HPDE6-E6E7 (cell line): Measurements from ENCODE around the gene VGF.

ENCODE experiments used
- DNase-seq: peaks from one replicate; pipeline ENCODE4 v3.0.0; 2011; ENCODE audit warnings: missing footprints; ENCODE audit errors: extremely low spot score

VGF gene

DNA sequence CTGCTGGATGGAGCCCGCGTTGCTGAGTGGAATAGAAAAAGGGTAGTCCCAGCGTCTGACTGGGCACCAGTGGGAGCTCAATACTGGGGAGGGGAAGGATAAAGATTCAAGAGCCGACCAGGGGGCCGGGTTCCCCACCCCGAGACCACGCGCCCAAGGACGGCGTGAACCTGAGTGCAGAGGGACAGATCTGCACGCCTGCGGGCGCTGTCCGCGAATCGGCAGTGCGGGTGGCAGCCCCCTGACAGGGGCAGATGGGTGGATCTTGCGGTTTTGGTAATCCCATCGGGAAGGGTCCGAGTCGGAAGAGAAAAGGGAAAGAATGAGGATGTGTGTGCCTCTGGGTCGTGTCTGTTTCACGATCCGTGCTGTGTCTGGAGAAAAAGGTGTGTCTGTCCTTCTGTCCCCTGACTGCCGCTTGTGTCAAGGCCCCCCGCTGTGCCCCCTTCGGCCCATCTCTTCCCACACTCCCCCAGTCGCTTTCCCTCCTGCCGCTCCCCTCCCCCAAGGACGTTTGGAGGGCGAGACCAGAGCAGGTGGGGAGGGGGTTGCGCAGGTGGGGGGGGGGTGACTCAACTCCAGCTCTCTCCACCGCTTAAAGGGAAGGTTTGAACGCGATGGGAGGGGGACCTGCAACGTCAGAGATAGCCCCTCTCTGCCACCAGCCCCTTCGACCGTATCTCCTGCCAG, 734 bp upstream of the VGF start:
- DNase-seq: no peak

DNA sequence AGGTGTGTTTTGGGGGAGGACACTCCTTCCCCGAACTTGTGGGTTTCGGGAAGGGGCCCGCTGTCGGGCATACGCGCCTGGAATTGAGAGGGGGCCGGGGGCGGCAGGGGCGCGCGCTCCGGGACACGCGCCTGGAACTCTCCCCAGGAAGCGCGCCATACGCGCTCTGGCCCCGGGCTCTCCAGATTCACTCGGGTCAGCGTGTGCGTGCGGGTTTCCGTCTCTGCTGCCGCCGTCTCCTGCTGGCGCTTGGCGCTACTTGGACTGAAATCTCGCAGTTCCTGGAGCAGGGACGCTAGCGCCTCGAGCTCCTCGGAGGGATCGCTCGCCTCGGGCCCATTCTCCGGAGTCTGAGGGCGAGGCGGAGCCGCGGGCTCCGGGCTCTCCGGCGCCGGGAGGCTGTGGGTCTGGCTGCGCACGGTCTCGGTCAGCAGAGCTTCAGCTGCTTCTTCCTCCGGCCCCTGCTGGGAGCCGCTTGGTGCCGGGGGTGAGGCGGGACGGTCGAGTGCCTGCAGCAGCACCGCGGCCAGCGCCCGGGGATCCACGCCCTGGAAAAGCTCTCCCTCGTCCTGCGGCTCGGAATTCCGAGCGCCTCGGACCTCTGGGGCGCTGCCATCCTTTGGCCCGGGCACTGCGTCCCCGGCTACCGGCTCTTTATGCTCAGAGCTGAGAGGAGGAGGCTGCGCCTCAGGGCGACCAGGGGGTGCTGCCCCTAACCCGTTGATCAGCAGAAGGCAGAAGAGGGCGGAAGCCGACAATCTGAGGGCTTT, 1.1 kb downstream of the VGF start:
- no peak for DNase-seq

DNA sequence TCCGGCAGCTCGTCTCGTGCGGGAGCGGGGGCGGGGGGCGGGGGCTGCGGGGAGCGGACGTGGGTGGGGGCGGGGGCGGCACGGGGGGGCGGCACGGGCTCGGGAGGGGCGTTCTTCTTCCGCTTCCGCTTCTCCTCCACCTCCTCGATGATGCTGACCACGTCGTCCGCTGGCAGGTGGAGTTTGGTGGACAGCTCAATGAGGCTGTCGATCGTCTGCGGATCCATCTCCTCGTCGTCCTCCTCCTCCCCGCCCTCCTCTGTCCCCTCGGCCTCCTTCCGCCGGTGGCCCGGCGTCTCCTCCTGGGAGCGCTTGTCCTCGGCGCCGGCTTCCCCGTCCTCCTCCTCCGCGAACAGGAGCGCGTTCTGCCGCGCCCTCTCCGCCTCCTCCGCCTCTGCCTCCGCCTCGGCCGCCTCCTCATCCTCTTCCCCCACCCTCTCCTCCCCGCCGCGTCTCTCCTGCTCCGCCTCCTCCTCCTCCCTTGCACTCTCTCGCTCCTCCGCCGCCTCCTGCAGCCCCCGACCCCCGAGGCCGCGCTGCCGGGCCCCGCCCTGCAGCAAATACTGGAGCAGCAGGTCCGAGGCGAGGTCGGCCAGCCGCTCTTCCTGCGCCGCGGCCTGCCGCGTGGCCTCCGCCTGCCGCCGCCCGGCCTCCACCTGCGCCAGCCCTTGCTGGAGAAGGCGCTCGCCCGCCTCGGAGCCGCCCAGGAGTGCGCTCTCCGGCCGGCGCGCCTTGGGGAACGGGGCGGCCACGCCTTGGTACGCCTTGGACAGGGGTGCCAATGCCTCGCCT, 1.9 kb downstream of the VGF start:
- DNase-seq: no peak

DNA sequence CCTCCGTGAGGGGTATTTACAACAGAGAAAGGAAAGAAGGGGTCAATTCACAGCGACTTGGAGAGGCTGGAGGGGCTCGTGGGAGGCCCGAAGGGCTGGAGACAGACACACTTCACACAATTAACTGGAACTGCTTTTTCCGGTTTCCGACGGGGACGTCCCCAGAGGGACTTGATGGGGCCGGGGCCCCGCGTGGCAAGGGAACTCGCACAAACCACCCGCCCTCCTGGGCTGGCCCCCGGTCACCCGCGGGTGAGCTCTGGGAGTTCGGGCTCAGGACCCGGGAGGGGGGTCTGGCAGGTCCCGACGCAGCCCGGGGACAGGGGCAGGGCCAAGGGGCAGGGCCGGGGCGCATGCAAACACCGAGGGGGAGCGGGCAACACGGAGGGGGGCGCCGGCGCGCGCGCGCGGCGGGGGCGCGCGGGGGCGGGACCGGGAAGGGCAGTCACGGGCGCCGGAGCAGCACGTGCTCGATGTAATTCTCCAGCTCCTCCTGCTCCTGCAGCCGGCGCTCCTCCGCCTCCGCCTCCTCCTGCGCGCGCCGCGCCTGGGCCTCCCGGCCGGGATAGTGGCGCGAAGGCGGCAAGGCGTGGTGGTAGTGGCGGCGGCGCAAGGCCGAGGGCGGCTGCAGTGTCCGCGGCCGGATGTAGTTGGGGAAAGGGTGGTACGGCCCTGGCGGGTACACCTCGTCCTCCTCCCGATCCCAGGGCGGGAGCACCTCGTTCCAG, 2.7 kb downstream of the VGF start:
- peak; percentile 66 for DNase-seq

DNA sequence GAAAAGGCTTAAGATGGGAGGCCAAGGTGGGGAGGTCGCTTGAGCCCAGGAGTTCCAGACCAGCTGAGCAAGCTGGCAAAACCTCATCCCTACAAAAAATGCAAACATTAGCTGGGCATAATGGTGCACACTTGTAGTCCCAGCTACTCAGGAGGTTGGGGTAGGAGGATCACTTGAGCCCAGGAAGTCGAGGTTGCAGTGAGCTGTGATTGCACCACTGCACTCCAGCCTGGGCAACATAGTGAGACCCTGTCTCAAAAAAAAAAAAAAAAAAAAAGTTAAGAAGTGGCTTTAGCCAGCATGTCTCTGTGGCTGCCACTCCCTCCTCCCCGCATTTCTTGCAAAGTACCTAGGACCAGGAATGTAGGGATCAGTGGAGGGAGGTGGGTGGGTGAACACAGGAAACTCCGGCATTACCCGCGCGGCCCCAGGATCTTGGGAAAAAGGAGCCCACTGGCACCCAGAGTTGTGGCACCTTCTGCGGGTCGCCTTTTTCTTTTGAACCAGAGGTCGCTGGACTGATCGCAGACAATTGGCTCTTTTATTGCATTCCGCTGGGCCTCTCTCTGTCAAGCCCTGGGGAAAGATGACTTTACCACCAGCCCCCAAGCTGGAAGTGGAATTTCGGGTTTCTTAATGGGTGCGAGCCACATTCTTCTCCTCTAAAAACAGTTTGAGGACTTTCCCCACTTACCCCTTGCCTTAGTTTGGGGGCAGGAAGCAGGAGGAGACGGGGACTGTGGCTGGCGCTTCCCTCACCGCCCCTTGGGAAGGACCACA, 3.5 kb downstream of the VGF start:
- no peak for DNase-seq

DNA sequence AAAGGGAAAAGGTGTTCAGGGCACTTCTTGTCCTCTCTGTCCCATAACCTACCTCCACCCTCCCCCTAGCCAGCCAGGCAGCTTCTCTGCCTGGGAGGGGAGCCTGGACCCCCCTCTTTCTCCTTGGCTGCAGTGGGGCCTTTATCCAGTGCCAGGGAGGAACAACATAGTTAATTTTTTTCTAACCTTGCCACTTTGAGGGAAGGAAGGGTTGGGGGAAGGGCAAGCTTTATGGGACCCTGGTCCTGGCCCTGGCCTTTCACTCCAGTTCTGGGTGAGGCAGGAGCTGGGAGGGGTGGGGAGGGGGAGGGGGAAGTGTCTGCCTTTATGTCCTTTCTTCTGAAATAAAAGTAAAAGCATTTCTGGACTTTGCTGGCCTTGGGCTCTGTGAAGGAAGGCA, 4.5 kb downstream of the VGF start:
- no peak for DNase-seq

DNA sequence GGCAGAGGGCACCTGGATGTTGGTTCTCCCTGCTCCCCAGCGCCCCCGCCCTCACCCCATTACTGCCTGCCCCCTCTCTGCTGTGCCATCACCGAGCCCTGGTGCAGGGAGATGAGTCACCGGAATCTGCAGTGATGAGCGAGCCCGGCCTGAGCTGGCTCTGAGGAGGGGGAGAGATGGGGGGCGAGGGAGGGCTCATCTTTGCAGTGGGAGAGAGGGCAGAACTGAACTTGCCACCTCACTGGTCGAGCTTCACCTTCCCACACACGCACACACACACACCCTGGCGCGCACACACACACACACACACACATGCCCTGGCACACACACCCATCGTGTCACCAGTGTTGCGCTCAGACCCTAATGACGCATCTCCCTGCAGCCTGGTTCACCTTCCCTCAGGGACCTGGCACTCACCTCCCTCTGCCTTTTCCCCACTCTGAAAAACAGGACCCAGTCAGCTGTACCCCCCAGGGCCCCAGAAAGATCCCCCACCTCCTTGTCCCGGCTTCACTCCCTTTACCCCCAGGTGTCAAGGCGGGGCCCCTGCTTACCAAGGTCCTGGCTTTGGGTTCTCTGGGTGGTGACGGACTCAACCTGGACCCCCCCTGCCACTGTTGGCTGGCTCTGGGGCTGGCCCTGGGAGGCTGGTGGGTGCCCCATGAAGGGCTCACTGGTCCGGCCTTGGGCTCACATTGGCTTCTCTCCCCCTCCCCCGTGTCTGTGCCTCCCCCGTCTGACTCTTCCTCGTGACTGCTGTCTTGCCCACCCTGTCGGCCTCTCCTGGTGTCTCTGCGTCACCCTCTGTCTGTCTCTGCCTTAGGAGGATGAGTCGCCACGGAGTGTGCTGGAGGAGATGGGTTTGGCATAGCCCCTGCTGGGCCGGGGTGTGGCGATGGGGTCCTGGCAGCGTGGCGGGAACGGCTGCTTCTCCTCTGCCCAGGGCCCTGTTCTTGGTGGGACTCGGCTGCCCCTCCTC, 5.4 kb downstream of the VGF start:
- DNase-seq: peak; percentile 71

DNA sequence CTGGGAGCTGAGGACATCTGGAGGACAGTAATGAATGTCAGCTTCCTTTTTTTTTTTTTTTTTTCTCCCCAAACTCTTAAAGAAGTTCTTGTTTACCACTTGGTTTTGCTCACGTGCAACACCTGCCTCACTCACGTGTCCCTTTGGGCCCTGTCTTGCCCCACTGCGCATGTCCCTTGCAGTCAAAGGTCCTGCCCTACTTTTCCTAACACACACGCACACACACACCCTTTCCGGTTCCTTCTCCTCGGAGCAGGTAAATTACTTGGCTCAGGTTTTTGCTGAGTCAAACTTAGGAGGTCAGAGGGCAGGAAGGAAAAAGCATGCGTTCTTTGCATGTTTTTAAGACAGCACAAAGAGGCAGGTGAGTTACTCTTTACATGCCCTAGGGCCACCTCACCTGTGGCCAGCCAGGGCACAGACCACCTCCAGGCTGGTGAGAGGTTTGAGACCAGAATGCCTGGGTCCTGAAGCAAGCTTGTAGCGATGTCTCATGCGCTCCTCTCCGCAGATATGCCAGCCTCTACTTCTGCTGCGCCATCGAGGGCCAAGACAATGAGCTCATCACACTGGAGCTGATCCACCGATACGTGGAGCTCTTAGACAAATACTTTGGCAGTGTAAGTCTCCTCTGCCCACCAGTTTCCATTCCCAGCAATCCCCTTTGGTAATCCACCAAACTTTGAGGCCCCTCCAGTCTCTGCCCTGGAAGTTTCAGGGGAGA, 8.3 kb downstream of the VGF start:
- DNase-seq: peak; percentile 79

DNA sequence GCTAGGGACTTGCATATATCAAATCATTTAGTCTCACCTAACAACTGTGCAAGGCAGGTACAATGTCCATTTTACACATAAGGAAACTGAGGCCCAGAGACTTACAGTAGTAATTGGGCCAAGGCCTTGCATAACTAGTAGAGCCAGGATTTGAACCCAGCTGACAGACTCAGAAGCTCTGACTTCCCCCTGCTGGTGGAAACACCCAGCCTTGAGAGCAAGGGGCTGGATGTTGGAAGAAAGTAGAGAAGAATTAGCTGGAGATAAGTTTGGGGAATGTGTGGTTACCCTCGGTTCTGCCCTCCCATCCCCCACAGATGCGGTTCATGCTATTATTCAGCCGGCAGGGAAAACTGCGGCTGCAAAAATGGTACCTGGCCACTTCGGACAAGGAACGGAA, 9.1 kb downstream of the VGF start:
- DNase-seq: no peak

DNA sequence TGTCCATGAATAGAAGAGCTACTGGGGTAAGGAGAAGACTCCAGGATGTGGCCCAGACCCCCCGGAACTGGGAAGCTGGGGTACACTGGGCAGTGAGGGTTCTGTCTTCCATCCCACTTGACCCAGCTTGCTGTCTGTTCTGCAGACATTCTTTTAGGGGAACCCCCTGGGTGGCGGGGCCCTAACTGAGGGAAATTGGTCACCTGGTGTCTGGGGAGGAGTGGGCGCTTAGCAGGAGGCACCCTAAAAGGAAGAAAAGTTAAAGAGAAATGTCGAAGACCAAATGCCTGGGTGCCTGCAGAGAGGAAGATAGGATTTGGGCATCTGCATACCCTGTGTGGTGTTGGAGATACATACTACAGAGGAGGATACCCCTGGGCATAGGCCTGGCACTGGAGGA, 10.1 kb downstream of the VGF start:
- DNase-seq: no peak

DNA sequence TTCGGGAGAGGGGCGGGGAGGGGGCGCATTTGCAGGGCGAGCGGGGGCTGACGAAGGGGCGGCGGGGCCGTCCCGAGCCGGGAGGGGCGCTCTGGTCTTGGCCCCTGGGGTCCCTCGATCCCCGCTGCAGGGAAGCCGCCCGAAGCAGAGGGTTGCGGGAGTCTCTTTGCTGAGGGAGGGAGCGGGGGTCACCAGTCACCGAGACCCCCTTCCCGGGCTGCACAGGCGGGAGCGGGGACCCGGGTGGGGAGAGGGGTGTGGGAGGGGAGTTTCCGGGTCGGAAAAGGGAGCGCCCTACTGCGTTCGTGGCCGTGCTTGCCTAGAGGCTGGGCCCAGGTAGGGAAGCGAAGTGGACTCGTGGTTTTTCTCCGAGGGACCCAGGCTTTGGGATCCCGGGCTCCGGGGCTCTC, 10.7 kb downstream of the VGF start:
- no peak for DNase-seq

DNA sequence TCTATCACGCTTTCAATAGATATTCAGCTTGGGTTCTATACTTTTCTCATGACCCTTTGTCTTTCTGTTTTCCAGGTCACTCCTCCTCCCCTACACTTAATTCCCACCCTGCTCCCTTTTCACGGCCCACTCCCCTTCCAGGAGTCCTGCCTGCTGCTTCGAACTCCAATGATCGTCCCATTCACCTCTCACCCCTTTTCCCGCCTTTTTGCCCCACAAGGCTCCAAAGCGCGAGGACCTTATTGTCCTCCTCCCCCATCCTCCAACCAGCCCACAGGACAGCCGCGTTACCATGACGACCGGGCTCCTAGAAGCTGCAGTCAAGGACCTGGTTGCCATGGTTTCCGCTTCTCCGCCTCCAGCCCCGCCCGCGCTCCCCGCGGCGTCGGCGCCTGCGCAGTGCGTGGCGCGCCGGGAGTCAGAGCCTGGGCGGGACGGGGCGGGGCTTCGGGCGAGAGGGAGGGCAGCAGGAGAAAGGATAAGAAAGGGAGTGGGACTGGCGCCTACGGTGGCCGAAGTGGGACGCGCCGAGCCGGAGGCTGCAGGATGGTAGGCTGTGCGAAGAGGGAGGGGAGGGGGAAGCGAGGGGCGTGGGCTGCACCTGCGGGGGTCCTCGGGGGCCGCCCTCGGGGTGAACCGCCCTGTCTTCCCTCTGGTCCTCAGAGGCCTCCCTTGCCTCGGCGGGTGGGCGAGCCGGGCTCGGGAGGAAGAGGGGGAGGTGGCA, 11.2 kb downstream of the VGF start, which contains the start of gene AP1S1:
Gene AP1S1, plus strand, starts transcription at position 508 of the 724 bp plus-strand sequence. Its CDS starts 39 bp downstream, at position 547.
- peak; percentile 93 for DNase-seq

DNA sequence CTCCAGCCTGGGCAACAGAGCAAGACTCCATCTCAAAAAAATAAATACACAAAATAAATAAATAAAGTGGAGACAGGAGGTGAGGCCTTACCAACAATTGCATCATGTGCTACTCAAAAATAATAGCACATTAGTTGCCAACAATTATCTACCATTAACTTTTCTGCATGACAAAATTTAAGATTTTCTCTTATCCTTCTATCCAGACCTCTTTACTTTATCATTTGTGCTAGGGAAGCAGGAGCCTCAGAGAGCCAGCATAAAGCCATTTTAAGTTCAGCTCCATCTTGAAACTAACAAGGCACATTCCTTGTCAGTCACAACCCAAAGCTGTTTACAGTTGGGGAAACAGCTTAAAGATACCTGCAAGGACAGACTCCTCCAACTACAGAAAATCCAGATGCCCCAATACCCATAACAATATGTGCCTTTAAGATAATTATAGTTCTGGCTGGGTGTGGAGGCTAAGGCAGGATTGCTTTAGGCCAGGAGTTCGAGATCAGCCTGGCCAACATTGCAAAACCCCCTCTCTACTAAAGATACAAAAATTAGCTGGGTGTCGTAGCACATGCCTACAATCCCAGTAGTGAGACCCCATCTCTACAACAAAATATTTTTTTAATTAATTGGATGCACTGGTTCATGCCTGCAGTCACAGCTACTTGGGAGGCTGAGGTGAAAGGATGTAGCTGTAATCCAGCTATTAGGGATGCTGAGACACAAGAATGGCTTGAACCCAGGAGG, 13.3 kb downstream of the VGF start:
- DNase-seq: no peak

DNA sequence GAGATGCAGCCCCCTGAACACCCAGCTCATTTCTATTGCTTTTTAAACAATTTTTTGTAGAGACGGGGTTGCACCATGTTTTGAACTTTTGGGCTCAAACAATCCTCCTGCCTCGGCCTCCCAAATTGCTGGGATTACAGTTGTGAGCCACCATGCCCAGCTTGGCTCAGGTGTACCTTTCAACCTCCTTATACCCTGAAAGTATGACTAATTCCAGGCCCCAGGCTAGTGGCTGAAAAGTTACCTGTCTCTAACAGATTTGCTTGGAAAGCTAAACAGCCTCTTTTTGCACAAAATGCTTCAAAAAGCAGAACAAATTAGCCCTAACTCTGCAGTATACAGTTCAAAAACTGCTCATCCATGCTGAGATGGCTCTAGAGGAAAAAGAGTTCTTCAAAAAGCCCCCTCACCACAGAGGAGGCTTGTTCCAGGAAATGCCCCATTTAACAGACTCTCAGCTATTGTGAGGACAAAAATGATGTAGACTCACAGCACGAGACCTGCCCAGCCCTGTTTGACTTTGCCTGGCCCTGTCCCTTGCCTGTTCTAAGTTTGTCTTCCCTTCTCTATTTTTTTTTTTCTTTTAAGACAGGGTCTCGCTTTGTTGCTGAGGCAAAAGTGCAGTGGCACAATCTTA, 24.5 kb downstream of the VGF start:
- DNase-seq: no peak

DNA sequence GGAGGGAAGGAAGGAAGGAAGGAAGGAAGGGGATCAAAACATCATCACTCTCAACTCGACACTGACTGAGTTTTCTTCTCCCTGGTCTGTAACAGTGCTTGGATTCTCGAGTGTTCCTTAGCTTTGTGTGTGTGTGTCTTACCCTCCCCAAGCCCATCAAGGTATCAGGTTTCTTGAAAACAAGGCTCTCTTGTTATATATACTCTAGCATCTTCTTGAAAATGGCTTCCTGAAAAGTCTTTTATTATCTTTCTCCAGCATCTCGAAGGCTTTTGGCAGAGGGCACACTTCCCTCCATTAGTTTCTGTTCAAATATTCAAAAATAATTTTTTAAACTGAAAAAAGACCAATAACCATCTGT, 25.1 kb downstream of the VGF start:
- no peak for DNase-seq

DNA sequence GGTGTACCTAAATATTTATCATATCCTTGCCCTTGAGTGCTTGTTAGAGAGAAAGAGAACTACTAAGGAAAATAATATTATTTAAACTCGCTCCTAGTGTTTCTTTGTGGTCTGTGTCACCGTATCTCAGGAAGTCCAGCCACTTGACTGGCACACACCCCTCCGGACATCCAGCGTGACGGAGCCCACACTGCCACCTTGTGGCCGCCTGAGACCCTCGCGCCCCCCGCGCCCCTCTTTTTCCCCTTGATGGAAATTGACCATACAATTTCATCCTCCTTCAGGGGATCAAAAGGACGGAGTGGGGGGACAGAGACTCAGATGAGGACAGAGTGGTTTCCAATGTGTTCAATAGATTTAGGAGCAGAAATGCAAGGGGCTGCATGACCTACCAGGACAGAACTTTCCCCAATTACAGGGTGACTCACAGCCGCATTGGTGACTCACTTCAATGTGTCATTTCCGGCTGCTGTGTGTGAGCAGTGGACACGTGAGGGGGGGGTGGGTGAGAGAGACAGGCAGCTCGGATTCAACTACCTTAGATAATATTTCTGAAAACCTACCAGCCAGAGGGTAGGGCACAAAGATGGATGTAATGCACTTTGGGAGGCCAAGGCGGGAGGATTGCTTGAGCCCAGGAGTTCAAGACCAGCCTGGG, 27.0 kb downstream of the VGF start:
- DNase-seq: peak; percentile 83
